Hepatocyte (in vitro differentiated cells): Measurements from ENCODE around the gene ACE. TPM values are rescaled to one million over a fixed set of nuclear protein-coding genes. Genes with fewer than 3 reads are reported as not detected.

Experiments
- DNase-seq: peaks from one replicate; pipeline ENCODE4 v3.0.0-alpha.2; 2016; ENCODE audit warnings: low spot score
- H2AFZ ChIP-seq: fragments of 200-600 bp; sonication (generic); 2 replicates; pipeline ENCODE4 v1.6.0; 2016; ENCODE audit warnings: antibody characterized with exemption, mild to moderate bottlenecking
- H3K27ac ChIP-seq: fragments of 200-600 bp; sonication (generic); 2 replicates; pipeline ENCODE4 v1.5.1; 2016; ENCODE audit warnings: mild to moderate bottlenecking
- H3K27me3 ChIP-seq: fragments of 200-600 bp; sonication (generic); 2 replicates; pipeline ENCODE4 v1.6.1; 2016
- H3K36me3 ChIP-seq: fragments of 200-600 bp; sonication (generic); replicated peaks from 2 replicates; pipeline ENCODE4 v1.5.1; 2016; ENCODE audit warnings: low read depth; ENCODE audit not compliant: insufficient read depth
- H3K4me1 ChIP-seq: fragments of 200-600 bp; sonication (generic); 2 replicates; pipeline ENCODE4 v1.5.1; 2016; ENCODE audit warnings: mild to moderate bottlenecking, moderate library complexity; ENCODE audit not compliant: insufficient read depth
- H3K4me2 ChIP-seq: fragments of 200-600 bp; sonication (generic); 2 replicates; pipeline ENCODE4 v1.6.0; 2016
- H3K4me3 ChIP-seq: fragments of 200-600 bp; sonication (generic); 2 replicates; pipeline ENCODE4 v1.5.1; 2016; ENCODE audit warnings: mild to moderate bottlenecking
- H3K79me2 ChIP-seq: fragments of 200-600 bp; sonication (generic); 2 replicates; pipeline ENCODE4 v1.6.0; 2017; ENCODE audit warnings: mild to moderate bottlenecking
- H3K9me2 ChIP-seq: fragments of 200-600 bp; sonication (generic); replicated peaks from 2 replicates; pipeline ENCODE4 v1.6.0; 2017; ENCODE audit warnings: mild to moderate bottlenecking; ENCODE audit not compliant: insufficient read depth
- H3K9me3 ChIP-seq: fragments of 200-600 bp; sonication (generic); 2 replicates; pipeline ENCODE4 v1.5.1; 2016; ENCODE audit warnings: low read depth, mild to moderate bottlenecking
- H4K20me1 ChIP-seq: fragments of 200-600 bp; sonication (generic); 2 replicates; pipeline ENCODE4 v1.6.0; 2016; ENCODE audit warnings: mild to moderate bottlenecking; ENCODE audit not compliant: insufficient read depth, poor library complexity, severe bottlenecking
- EZH2 ChIP-seq: fragments of 200-600 bp; sonication (generic); IDR thresholded peaks from 2 replicates; pipeline ENCODE4 v1.6.1; 2016; ENCODE audit warnings: antibody characterized with exemption, mild to moderate bottlenecking, borderline replicate concordance
- EZH2phosphoT487 ChIP-seq: fragments of 200-600 bp; sonication (generic); IDR thresholded peaks from one replicate; pipeline ENCODE4 v1.6.1; 2018; ENCODE audit warnings: antibody characterized with exemption, mild to moderate bottlenecking, low read depth, moderate library complexity; ENCODE audit not compliant: unreplicated experiment, severe bottlenecking
- WGBS: methylation state at CpG from one replicate; pipeline ENCODE4 v1.1.6; 2016; ENCODE audit warnings: low lambda C conversion rate; ENCODE audit errors: missing lambda C conversion rate; 5-methylcytosine and 5-hydroxymethylcytosine counted together
- polyA plus RNA-seq: library from polyadenylated mRNA; unstranded; fragments of >200 nt; fragmentation: Nextera tagmentation; extraction: Ambion mirVana; gene quantifications from 2 replicates; pipeline ENCODE4 v1.2.1, GENCODE V29; 2016
- total RNA-seq: library from RNA; depleted of rRNA; stranded (reverse); fragments of >200 nt; gene quantifications from 2 replicates; pipeline ENCODE4 v1.2.3, GENCODE V29; 2014
- TF ChIP-seq, protein P1 (sequence below): fragments of 200-600 bp; sonication (generic); IDR thresholded peaks from 2 replicates; pipeline ENCODE4 v1.5.1; 2016; ENCODE audit warnings: antibody characterized with exemption, mild to moderate bottlenecking; ENCODE audit not compliant: poor library complexity

Gene ACE
- total and polyA plus RNA-seq, 2 experiments from 2014 or later: 7.2 to 8.0 TPM

GRCh38 chr17:63496177-63496576, 19.3 kb downstream of the ACE start:
- no peaks in the 10 kb centered on the region for H3K9me2 ChIP-seq
- H3K4me3 ChIP-seq: no peak overlapping the region
- TF ChIP-seq EZH2phosphoT487 (no peak), EZH2 (no peak)
- TF ChIP-seq, protein P1, sequence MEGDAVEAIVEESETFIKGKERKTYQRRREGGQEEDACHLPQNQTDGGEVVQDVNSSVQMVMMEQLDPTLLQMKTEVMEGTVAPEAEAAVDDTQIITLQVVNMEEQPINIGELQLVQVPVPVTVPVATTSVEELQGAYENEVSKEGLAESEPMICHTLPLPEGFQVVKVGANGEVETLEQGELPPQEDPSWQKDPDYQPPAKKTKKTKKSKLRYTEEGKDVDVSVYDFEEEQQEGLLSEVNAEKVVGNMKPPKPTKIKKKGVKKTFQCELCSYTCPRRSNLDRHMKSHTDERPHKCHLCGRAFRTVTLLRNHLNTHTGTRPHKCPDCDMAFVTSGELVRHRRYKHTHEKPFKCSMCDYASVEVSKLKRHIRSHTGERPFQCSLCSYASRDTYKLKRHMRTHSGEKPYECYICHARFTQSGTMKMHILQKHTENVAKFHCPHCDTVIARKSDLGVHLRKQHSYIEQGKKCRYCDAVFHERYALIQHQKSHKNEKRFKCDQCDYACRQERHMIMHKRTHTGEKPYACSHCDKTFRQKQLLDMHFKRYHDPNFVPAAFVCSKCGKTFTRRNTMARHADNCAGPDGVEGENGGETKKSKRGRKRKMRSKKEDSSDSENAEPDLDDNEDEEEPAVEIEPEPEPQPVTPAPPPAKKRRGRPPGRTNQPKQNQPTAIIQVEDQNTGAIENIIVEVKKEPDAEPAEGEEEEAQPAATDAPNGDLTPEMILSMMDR: no peak
- no peak for DNase-seq
- no peak overlapping the region for H3K4me2 ChIP-seq
- H3K4me1 ChIP-seq: no peaks in the 10 kb centered on the region
- no peaks in the 10 kb centered on the region for H3K79me2 ChIP-seq
- WGBS: 91% methylated on average over 12 of the region's 12 CpGs
- H3K27ac ChIP-seq: no peak overlapping the region
- H3K36me3 ChIP-seq: no peaks in the 10 kb centered on the region
- no peaks in the 10 kb centered on the region for H4K20me1 ChIP-seq
- H3K27me3 ChIP-seq: no peaks in the 10 kb centered on the region
- no peak overlapping the region for H2AFZ ChIP-seq
- H3K9me3 ChIP-seq: no peaks in the 10 kb centered on the region

GRCh38 chr17:63496663-63497400, 20.0 kb downstream of the ACE start:
- H3K9me2 ChIP-seq: no peaks in the 10 kb centered on the region
- TF ChIP-seq EZH2phosphoT487 (no peak), EZH2 (no peak)
- TF ChIP-seq, protein P1: no peak
- no peaks in the 10 kb centered on the region for H3K79me2 ChIP-seq
- H3K4me2 ChIP-seq: no peak overlapping the region
- H3K4me3 ChIP-seq: no peak overlapping the region
- no peaks in the 10 kb centered on the region for H3K9me3 ChIP-seq
- no peaks in the 10 kb centered on the region for H4K20me1 ChIP-seq
- WGBS: 96% methylated on average over 31 of the region's 36 CpGs
- no peak for DNase-seq
- no peak overlapping the region for H3K27ac ChIP-seq
- no peaks in the 10 kb centered on the region for H3K27me3 ChIP-seq
- no peak overlapping the region for H2AFZ ChIP-seq
- H3K4me1 ChIP-seq: no peaks in the 10 kb centered on the region
- H3K36me3 ChIP-seq: no peaks in the 10 kb centered on the region

DNA sequence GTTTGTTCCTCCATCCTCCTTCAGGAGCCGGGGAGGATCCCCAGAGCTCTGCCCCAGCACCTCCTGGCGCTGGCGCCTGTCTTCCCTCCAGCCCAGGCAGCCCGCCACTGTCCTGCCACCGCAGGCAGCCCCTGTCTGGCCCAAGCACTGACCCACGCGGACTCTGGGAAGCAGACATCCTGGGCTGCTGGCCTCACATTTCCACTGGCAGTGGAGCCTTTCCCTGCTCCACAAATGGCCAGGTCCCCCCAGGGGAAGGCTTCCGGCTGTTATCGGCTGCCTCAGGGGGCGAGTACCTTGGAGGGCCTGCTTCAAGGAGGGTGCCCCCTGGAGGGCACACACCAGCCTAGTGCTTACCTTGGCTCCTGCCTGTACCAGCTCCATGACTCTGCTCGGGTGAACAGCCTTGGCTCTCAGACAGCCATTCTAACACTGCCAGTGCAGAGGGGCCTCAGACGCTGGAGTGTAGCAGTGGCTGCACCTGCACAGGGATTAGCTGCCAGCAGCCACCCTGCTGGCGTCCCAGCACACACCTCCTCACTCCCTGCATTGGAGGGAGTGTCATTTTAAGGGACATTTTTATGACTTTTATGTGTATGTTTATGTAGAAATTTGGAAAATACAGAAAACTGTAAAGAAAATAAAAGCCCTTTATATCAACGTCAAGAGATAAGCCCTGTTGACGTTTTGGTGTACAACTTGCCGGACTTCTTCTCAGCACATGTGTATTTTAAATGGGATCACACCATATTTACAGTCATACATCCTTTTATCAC, 21.0 kb downstream of the ACE start:
- no peak overlapping the region for H3K4me2 ChIP-seq
- H4K20me1 ChIP-seq: no peaks in the 10 kb centered on the region
- no peaks in the 10 kb centered on the region for H3K9me2 ChIP-seq
- DNase-seq: no peak
- no peak overlapping the region for H2AFZ ChIP-seq
- H3K79me2 ChIP-seq: no peaks in the 10 kb centered on the region
- H3K9me3 ChIP-seq: no peaks in the 10 kb centered on the region
- TF ChIP-seq, protein P1: no peak
- TF ChIP-seq EZH2 (no peak), EZH2phosphoT487 (no peak)
- no peaks in the 10 kb centered on the region for H3K36me3 ChIP-seq
- H3K4me3 ChIP-seq: no peak overlapping the region
- H3K27ac ChIP-seq: no peak overlapping the region
- no peaks in the 10 kb centered on the region for H3K4me1 ChIP-seq
- H3K27me3 ChIP-seq: no peaks in the 10 kb centered on the region
- WGBS: 64% methylated on average over 16 of the region's 16 CpGs
